Measurements from ENCODE around the gene PLEK2.
"Not testable (repeated sequence)": the region's sequence is repeated elsewhere in the genome, so short reads cannot be mapped to it uniquely, and the experiment has no call there.

Gene PLEK2

DNA sequence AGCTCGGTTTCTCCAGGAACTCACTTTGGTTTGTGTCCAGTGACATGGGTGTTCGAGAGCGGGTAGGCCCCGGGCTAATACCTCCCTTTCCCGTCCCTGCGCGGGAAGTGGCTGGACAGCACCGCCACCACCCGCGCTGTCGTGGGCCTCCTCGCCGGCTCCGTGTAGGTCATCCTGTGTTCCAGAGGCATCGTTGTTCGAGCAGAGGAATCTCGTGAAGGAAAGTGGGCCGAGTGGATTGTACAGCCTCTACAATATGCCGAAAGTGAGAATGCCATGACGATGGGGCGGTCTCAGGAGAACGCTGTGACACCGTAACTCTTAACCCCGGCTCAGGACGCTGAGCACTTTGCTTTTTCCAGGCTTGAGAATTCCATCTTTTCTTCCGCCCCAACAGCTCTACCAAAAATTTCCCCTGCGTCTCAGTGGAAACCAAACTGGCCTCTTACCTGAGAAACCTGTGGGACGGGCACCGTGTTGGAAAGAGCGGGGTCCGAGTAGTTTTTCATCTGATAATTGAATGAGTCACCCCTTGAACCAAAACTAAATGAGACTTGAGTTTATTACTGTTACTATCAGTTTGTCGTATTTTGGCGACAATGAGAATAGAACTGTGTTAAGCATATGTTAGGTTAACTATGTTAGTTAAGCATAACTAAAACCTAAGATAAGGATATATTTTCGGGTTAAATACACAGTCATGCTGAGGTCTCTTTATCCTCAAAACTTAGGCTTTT lies 51.3 kb downstream of the PLEK2 start:
- no peak for DNase-seq (ENCODE audit: low read depth in 3 of 3)

GRCh38 chr14:67359775-67360469 lies 52.0 kb downstream of the PLEK2 start, which contains the start of the genes ATP6V1D and EIF2S1:
Gene ATP6V1D, minus strand, starts transcription at chr14:67359804. Its CDS starts 106 bp downstream, at chr14:67359698.
Gene EIF2S1, plus strand, starts transcription at chr14:67360328. Its CDS starts 4,440 bp downstream, at chr14:67364768.
- DNase-seq (ENCODE audit: low read depth in 3 of 3): peak; percentile 99

- DNase-seq (ENCODE audit: low read depth in 3 of 3): no peak
Observed at GRCh38 chr14:67358924-67359774, 52.8 kb downstream of the PLEK2 start.

DNA sequence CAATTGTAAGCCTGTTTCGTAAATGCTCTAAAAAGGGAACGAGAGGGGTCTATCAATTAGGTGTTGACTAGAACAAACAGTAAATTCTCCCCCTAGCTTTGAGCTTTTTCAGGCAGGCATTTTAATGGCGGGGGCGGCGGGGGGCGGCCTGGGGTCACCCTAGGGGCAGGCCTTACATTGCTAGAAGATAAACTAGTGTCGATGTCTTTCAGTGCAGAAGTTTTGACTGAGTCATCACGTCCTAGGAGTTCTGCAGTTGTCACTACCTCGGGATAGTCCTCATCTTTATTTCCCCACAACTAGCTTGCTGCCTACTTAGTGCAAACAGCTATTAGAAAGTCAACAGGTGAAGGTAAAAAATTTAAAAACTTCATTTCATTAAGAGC lies 54.0 kb downstream of the PLEK2 start:
- no peak for DNase-seq (ENCODE audit: low read depth in 3 of 3)

DNA sequence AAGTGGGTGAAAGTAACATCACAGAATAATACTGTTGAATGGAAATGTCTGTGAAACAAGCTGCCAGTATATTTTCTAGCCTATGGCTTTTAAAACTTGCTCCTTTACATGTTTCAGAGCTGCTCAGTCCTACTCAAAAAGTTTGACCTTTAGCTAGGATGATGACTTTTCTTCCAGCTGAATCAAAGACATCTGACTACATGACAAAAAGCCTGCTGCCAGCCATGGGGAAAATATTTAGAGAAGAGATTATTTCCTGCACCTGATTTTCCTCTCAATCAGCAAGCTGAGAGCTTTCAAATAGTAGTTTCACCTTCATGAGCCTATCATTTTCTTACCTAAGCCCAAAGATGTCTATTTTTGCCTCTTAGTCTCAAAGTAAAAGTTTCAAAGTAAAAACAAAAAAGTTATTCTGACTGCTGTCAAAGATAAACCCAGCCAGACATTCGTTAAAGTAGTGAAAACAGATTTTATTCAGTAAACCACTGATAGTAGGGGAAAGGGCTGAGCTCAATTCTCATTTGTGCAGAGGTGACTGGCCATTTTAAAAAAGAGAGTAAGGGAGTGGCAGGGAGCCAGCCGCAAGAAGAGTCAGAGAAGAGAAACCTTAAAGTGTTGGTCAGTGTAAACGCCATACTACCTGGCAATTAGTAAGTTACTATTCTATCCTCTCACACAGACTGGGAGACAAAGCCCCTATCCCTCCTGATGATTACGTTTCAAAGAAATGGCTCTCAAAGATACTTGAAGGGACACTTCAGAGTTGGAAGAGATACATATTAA lies 54.6 kb downstream of the PLEK2 start:
- DNase-seq (ENCODE audit: low read depth in 3 of 3): no peak

DNA sequence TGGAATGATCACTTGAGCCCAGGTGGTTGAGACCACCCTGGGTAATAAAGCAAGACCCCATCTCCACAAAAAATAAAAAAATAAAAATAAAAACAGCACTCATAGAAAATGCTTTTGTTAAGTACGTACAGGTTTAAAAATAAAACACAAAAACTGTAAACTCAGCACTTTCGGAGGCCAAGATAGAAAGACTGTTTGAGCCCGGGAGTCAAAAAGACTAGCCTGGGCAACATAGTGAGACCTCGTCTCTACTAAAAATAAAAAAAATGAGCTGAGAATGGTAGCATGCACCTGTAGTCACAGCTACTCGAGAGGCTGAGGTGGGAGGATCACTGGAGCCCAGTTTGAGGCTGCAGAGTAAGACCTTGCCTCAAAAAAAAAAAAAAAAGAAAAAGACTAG lies 59.9 kb downstream of the PLEK2 start:
- DNase-seq (ENCODE audit: low read depth in 3 of 3): no peak

GRCh38 chr14:67345583-67345982 lies 66.4 kb downstream of the PLEK2 start:
- no peak for DNase-seq (ENCODE audit: low read depth in 3 of 3)

GRCh38 chr14:67343601-67344230 lies 68.2 kb downstream of the PLEK2 start:
- DNase-seq (ENCODE audit: low read depth in 3 of 3): no peak

DNA sequence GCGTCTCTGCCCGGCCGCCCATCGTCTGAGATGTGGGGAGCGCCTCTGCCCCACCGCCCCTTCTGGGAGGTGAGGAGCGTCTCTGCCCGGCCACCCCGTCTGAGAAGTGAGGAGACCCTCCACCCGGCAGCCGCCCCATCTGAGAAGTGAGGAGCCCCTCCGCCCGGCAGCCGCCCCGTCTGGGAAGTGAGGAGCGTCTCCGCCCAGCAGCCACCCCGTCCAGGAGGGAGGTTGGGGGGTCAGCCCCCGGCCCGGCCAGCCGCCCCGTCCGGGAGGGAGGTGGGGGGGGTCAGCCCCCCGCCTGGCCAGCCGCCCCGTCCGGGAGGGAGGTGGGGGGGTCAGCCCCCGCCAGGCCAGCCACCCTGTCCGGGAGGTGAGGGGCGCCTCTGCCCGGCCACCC lies 70.7 kb downstream of the PLEK2 start:
- not testable (repeated sequence) for DNase-seq (ENCODE audit: low read depth in 3 of 3)
